RWPE2 (cell line): ENCODE measurements around the gene SPON1.
"Not testable (repeated sequence)": the region's sequence is repeated elsewhere in the genome, so short reads cannot be mapped to it uniquely, and the experiment has no call there.

ENCODE experiments used
- ATAC-seq: fragments of 200-7000 bp; cut with Tn5 transposase; 3 replicates; pipeline ENCODE4 v1.9.1; 2021; ENCODE audit warnings: low read depth
- DNase-seq: peaks from one replicate; pipeline ENCODE4 v3.0.0-alpha.2; 2020; ENCODE audit warnings: low spot score
- H3K27ac ChIP-seq: fragments of 450-650 bp; 2 replicates; pipeline ENCODE4 v1.5.1; 2017; ENCODE audit warnings: mild to moderate bottlenecking; ENCODE audit not compliant: poor library complexity, severe bottlenecking
- H3K27me3 ChIP-seq: fragments of 250-450 bp; sonication (Bioruptor Pico); 2 replicates; pipeline ENCODE4 v1.5.1; 2021; ENCODE audit warnings: mild to moderate bottlenecking, moderate library complexity; ENCODE audit not compliant: insufficient read depth, poor library complexity, severe bottlenecking
- H3K36me3 ChIP-seq: fragments of 250-450 bp; sonication (Bioruptor Pico); 2 replicates; pipeline ENCODE4 v1.5.1; 2020; ENCODE audit warnings: low read depth, mild to moderate bottlenecking, moderate library complexity
- H3K4me1 ChIP-seq: fragments of 250-450 bp; sonication (Bioruptor Pico); 2 replicates; pipeline ENCODE4 v1.5.1; 2021; ENCODE audit warnings: mild to moderate bottlenecking, moderate library complexity; ENCODE audit not compliant: insufficient read depth, poor library complexity, severe bottlenecking
- H3K4me3 ChIP-seq: fragments of 250-450 bp; sonication (Bioruptor Pico); 2 replicates; pipeline ENCODE4 v1.5.1; 2021; ENCODE audit warnings: mild to moderate bottlenecking, moderate library complexity; ENCODE audit not compliant: severe bottlenecking
- H3K9me3 ChIP-seq: fragments of 250-450 bp; sonication (Bioruptor Pico); 2 replicates; pipeline ENCODE4 v1.5.1; 2021; ENCODE audit warnings: mild to moderate bottlenecking, moderate library complexity; ENCODE audit not compliant: severe bottlenecking
- TF ChIP-seq, protein P1 (sequence below): fragments of 450-650 bp; IDR thresholded peaks from one replicate; pipeline ENCODE4 v1.5.1; 2017; ENCODE audit warnings: mild to moderate bottlenecking, moderate library complexity; ENCODE audit not compliant: poor library complexity, severe bottlenecking

SPON1 gene

DNA sequence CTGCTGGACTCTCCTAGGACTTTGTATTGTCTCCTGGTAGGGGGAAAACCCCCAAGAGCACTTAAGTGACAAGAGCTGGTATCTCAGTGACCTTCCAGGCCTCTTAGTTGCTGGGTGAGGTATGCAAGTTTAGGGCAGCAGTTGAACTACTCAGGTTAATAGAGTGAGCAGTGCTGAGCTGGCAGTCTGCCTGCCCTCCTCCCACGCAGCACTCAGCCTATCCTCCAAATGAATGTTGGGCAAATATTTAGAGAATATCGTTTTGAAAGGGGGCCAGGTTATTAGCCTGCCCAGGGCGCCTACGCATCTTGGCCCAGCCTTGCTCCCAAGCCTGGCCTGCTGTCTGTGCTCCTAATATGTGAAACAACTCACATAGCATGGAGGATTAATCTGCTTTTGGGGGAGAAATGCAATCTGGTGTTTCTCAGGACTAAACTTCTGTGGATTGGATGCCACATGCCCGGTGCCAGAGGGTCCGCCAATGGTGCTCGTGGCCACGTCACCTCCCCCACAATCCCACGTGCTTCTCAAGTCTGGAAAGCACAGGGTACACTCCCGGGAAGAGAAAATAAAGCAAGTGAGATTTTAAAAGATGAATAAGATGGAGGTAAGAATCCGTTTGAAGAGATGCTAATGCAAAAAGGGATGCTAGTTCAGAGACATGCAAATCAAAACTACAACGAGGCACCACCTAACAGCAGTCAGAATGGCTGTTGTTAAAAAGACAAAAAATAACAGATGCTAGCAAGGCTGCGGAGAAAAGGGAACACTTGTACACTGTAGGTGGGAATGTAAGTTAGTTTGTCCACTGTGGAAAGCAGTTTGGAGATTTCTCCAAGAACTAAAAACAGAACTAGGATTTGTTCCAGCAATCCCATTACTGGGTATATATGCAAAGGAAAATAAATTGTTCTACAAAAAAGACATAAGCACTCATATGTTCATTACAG, 67.7 kb downstream of the SPON1 start:
- ATAC-seq (peak; percentile 78), DNase-seq (no peak)
- Histone ChIP-seq H3K4me1 (no peaks in the 10 kb centered on the region), H3K27me3 (no peaks in the 10 kb centered on the region), H3K4me3 (no peak overlapping the region), H3K36me3 (no peaks in the 10 kb centered on the region), H3K27ac (no peak overlapping the region), H3K9me3 (no peaks in the 10 kb centered on the region)
- TF ChIP-seq, protein P1, sequence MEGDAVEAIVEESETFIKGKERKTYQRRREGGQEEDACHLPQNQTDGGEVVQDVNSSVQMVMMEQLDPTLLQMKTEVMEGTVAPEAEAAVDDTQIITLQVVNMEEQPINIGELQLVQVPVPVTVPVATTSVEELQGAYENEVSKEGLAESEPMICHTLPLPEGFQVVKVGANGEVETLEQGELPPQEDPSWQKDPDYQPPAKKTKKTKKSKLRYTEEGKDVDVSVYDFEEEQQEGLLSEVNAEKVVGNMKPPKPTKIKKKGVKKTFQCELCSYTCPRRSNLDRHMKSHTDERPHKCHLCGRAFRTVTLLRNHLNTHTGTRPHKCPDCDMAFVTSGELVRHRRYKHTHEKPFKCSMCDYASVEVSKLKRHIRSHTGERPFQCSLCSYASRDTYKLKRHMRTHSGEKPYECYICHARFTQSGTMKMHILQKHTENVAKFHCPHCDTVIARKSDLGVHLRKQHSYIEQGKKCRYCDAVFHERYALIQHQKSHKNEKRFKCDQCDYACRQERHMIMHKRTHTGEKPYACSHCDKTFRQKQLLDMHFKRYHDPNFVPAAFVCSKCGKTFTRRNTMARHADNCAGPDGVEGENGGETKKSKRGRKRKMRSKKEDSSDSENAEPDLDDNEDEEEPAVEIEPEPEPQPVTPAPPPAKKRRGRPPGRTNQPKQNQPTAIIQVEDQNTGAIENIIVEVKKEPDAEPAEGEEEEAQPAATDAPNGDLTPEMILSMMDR: no peak

- H3K27me3 ChIP-seq, H3K9me3 ChIP-seq, H3K4me1 ChIP-seq, DNase-seq, H3K27ac ChIP-seq, H3K4me3 ChIP-seq, H3K36me3 ChIP-seq, ATAC-seq: not testable (repeated sequence)
Measured at GRCh38 chr11:14035526-14035925, 73.0 kb downstream of the SPON1 start.

- DNase-seq: no peak
- Histone ChIP-seq H3K9me3 (no peaks in the 10 kb centered on the region), H3K27me3 (peaks cover 4% of the 10 kb centered on the region), H3K4me1 (no peaks in the 10 kb centered on the region), H3K4me3 (no peak overlapping the region), H3K27ac (no peak overlapping the region), H3K36me3 (no peaks in the 10 kb centered on the region)
- TF ChIP-seq, protein P1: no peak
- ATAC-seq: peak; percentile 59
Measured at GRCh38 chr11:14036469-14036868, 73.9 kb downstream of the SPON1 start.

DNA sequence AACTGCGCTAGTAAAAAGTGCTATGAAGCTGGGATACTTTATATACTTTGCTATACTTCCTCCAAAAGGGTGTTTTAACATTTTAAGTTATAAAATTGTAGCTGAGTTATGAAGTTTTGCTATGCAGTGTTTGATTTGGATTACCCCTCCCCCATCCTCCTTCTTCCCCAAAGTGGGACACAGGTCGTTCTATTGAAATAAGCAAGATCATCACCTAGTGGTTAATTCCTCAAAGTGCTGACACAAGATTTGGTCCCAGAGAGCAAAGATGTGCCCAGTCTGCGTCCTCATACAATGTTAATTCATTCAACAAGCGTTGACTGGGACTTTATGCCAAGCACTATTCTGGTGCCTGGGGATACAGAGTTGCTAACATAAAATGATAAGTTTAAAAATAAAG, 78.5 kb downstream of the SPON1 start:
- Histone ChIP-seq H3K27me3 (peaks cover 10% of the 10 kb centered on the region), H3K9me3 (no peaks in the 10 kb centered on the region), H3K36me3 (no peaks in the 10 kb centered on the region), H3K4me3 (no peak overlapping the region), H3K27ac (no peak overlapping the region), H3K4me1 (no peaks in the 10 kb centered on the region)
- ATAC-seq: no peak
- no peak for DNase-seq
- TF ChIP-seq, protein P1: peak; percentile 39

DNA sequence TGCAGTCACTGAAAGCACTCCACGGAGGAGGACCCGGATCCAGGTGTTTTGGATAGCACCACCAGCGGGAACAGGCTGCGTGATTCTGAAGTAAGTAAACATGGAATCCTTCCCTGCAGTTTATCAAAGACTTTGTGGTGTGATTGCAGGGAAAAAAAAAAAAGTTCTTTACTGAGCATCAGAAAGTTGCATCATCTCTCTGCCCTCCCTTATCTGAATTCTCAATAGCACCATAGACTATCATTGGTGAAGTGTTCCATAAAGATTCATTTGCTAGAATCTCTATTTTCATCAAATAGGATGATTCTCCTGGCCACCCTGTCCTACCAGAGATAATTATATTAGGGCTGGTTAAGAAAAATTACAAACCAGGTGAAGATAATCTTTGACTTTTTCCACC, 79.0 kb downstream of the SPON1 start:
- Histone ChIP-seq H3K4me3 (no peak overlapping the region), H3K4me1 (no peaks in the 10 kb centered on the region), H3K36me3 (no peaks in the 10 kb centered on the region), H3K27ac (no peak overlapping the region), H3K9me3 (no peaks in the 10 kb centered on the region), H3K27me3 (peaks cover 10% of the 10 kb centered on the region)
- TF ChIP-seq, protein P1: no peak
- DNase-seq: no peak
- no peak for ATAC-seq
